ENCODE data around the gene EHBP1. TPM values are rescaled to one million over a fixed set of nuclear protein-coding genes. Genes with fewer than 3 reads are reported as not detected.

The EHBP1 gene
- total RNA-seq, 1 donor from 2014 or later: 67.4 TPM

DNA sequence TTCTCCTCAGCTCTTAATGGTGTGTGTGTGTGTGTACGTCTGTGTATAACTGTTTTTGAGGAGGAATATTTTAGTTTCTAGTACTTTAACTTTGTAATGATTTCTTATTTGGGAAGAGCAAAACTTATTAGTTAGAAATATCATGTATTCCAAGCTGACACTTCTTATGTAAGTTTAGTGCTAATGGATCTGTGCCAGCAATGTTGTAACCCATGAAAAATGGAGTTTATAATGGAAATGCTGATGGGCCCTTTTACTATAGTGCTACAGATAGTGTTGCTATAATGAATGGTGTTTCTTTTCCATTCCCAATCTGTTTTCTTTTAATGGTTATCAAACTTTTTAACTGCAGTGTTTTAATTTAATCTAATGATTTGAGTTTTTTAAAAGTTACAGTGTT lies 295.3 kb downstream of the EHBP1 start:
- no peak overlapping the region for H3K27ac Mint-ChIP-seq

DNA sequence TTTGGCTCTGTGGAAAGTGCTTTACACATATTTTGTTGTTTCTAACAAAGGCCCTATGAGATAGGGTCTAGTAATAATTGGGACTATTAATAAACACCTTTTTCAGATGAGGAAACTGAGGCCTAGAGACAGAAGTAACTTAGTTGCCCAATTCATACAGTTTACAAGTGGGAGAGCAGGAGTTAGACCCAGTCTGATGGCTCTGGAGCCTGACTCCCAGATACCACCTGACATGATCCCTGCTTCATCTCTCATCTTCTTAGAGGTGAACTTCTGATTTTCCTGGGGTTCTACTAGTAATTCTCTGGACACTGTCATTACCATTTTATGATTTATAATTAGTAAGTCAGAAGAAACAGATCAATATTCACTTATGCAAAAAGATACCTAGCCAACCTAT lies 296.1 kb downstream of the EHBP1 start:
- peaks cover 4% of the 10 kb centered on the region for H3K9me3 Mint-ChIP-seq
- TF ChIP-seq, protein P1, sequence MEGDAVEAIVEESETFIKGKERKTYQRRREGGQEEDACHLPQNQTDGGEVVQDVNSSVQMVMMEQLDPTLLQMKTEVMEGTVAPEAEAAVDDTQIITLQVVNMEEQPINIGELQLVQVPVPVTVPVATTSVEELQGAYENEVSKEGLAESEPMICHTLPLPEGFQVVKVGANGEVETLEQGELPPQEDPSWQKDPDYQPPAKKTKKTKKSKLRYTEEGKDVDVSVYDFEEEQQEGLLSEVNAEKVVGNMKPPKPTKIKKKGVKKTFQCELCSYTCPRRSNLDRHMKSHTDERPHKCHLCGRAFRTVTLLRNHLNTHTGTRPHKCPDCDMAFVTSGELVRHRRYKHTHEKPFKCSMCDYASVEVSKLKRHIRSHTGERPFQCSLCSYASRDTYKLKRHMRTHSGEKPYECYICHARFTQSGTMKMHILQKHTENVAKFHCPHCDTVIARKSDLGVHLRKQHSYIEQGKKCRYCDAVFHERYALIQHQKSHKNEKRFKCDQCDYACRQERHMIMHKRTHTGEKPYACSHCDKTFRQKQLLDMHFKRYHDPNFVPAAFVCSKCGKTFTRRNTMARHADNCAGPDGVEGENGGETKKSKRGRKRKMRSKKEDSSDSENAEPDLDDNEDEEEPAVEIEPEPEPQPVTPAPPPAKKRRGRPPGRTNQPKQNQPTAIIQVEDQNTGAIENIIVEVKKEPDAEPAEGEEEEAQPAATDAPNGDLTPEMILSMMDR (IDR thresholded peaks at IDR 0.05; ENCODE audit: unreplicated experiment): no peak
- H3K27ac Mint-ChIP-seq: no peak overlapping the region
- no peaks in the 10 kb centered on the region for H3K27me3 Mint-ChIP-seq (ENCODE audit: low read depth)
- H3K4me3 Mint-ChIP-seq: no peak overlapping the region
- H3K36me3 Mint-ChIP-seq: peaks cover 12% of the 10 kb centered on the region
- DNase-seq (ENCODE audit: low spot score in 2 of 2, unreplicated experiment in 2 of 2): no peak
- peaks cover 3% of the 10 kb centered on the region for H3K4me1 Mint-ChIP-seq

More for the DNA sequence above, 295.3 kb downstream of the EHBP1 start:
- Mint-ChIP-seq H3K36me3 (peaks cover 17% of the 10 kb centered on the region), H3K4me3 (no peak overlapping the region), H3K9me3 (peaks cover 4% of the 10 kb centered on the region), H3K4me1 (peaks cover 3% of the 10 kb centered on the region), H3K27me3 (ENCODE audit: low read depth) (no peaks in the 10 kb centered on the region)
- TF ChIP-seq, protein P1 (IDR thresholded peaks at IDR 0.05; ENCODE audit: unreplicated experiment): no peak
- no peak for DNase-seq (ENCODE audit: low spot score in 2 of 2, unreplicated experiment in 2 of 2)

DNA sequence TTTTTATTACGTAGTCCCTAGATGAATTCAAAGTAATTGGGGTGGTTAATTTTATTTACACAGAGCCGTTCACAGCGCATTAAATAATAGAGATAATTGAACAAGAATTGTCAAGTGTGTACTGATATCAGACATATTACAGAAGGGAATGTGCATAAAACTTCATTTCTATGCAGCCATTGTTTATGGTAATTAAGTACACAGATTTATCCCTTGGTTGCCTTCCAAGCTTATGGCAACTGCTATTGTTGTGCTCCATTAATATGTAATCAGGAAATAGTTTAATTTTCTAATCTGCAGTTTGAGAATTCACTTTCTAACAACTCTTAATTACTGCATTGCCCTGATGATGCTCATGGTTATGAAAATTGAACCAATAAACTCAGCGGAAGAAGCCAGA lies 297.8 kb downstream of the EHBP1 start:
- Mint-ChIP-seq H3K27me3 (ENCODE audit: low read depth) (no peaks in the 10 kb centered on the region), H3K27ac (no peak overlapping the region), H3K4me3 (no peak overlapping the region), H3K9me3 (peaks cover 4% of the 10 kb centered on the region), H3K4me1 (peaks cover 3% of the 10 kb centered on the region), H3K36me3 (peaks cover 7% of the 10 kb centered on the region)
- no peak for DNase-seq (ENCODE audit: low spot score in 2 of 2, unreplicated experiment in 2 of 2)
- TF ChIP-seq, protein P1 (IDR thresholded peaks at IDR 0.05; ENCODE audit: unreplicated experiment): no peak

DNA sequence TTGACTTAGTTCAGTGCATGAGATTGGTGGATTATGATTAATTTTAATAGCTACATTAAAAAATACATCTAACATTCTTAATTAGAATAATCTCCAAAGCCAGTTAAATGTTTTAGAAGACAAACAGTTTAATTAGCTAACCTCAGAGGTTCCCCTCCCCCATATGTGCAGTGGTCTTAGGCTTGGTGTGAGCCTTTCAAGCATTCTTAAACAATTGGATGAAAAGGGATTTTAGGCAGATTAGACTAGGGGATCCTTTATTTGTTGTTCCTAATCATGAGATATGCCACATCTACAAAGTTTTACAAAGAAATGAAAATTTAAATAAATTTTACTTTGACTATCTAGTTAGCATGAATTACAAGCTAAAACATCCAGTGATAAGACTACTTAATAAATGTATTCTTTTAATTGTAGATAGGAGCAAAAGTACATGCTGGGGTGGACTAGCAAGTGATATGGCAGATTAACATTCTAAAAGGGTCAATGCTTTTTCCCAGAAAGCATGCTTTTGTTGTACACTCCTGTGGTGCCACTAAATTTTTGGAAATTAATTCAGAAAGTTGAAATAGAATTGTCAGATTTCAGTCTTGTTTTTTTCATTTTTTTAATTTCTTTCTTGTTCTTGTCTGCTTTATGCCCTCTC lies 302.4 kb downstream of the EHBP1 start:
- Mint-ChIP-seq H3K27ac (no peak overlapping the region), H3K4me3 (no peak overlapping the region), H3K27me3 (ENCODE audit: low read depth) (no peaks in the 10 kb centered on the region), H3K36me3 (peaks cover 6% of the 10 kb centered on the region), H3K4me1 (peaks cover 8% of the 10 kb centered on the region), H3K9me3 (no peaks in the 10 kb centered on the region)
- no peak for DNase-seq (ENCODE audit: low spot score in 2 of 2, unreplicated experiment in 2 of 2)
- TF ChIP-seq, protein P1 (IDR thresholded peaks at IDR 0.05; ENCODE audit: unreplicated experiment): no peak

DNA sequence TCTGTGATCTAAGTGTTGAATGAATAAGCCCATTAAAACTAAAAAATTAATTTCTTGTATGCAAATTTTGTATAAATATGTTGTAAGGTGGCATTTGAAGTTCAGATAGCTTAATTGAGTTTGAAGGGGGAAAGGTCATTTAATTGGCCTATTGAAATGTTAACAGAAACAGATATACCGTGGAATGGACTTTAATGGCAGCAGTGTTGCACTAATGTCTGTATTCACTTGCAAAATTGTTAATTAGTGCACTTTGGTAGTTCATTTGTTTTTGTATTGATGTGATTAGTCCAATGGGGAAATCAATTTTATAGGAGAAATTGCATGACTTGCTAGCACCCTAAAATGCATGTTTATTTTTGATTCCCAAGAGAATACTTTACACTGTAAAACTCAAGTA lies 303.3 kb downstream of the EHBP1 start:
- no peak overlapping the region for H3K27ac Mint-ChIP-seq
- H3K4me1 Mint-ChIP-seq: peaks cover 8% of the 10 kb centered on the region
- H3K36me3 Mint-ChIP-seq: peaks cover 13% of the 10 kb centered on the region
- peaks cover 5% of the 10 kb centered on the region for H3K9me3 Mint-ChIP-seq
- no peaks in the 10 kb centered on the region for H3K27me3 Mint-ChIP-seq (ENCODE audit: low read depth)
- no peak overlapping the region for H3K4me3 Mint-ChIP-seq
- TF ChIP-seq, protein P1 (IDR thresholded peaks at IDR 0.05; ENCODE audit: unreplicated experiment): no peak
- DNase-seq (ENCODE audit: low spot score in 2 of 2, unreplicated experiment in 2 of 2): no peak
